B cell (primary cell): Measurements from ENCODE around the gene MAPK14. TPM values are rescaled to one million over a fixed set of nuclear protein-coding genes. Genes with fewer than 3 reads are reported as not detected.

ENCODE experiments used
- ATAC-seq: fragments of 200-7000 bp; cut with Tn5 transposase; one replicate; pipeline ENCODE4 v1.10.0; 2021; ENCODE audit warnings: low read depth, mild to moderate bottlenecking, moderate number of reproducible peaks, moderate library complexity
- CTCF ChIA-PET: fragments of 350-600 bp; sonication (Branson Sonifier 250); formaldehyde crosslinking; loops from one replicate; lab custom pipeline; 2021; ENCODE audit warnings: antibody characterized with exemption, inconsistent platforms; lab: Charles Lee
- POLR2A ChIA-PET: fragments of 350-600 bp; sonication (Branson Sonifier 250); formaldehyde crosslinking; loops from one replicate; lab custom pipeline; 2021; ENCODE audit warnings: antibody characterized with exemption; lab: Charles Lee
- DNase-seq: peaks from one replicate; pipeline ENCODE4 v3.0.0; 2013
- H2AFZ ChIP-seq: 2 replicates; pipeline ENCODE4 v1.6.1; 2012; ENCODE audit warnings: mild to moderate bottlenecking, low read depth, low read length; ENCODE audit not compliant: insufficient read depth, poor library complexity, severe bottlenecking
- H3K27ac ChIP-seq, 2 donors: 1 replicate in 1 of 2; 2 replicates in 1 of 2; pipeline ENCODE4 v1.5.1; 2012 to 2013; ENCODE audit warnings: low read length in 2 of 2, mild to moderate bottlenecking in 2 of 2, moderate library complexity in 1 of 2
- H3K27me3 ChIP-seq, 4 experiments: fragments of 200-600 bp in 1 of 4; sonication (generic) in 1 of 4; replicated peaks in 1 of 4; 1 replicate in 2 of 4; 2 replicates in 2 of 4; pipeline versions ENCODE4 v1.6.1 to v1.7.0; 2013 to 2016; ENCODE audit warnings: low read length in 3 of 4, mild to moderate bottlenecking in 2 of 4, mixed read lengths in 1 of 4, moderate library complexity in 1 of 4; ENCODE audit not compliant: insufficient read depth in 4 of 4, control insufficient read depth in 3 of 4; ENCODE audit errors: control extremely low read depth in 1 of 4
- H3K36me3 ChIP-seq, 2 experiments: replicated peaks in 1 of 2; 1 replicate in 1 of 2; 2 replicates in 1 of 2; pipeline versions ENCODE4 v1.6.1 to v1.7.1; 2013; ENCODE audit warnings: low read length in 1 of 2; ENCODE audit not compliant: insufficient read depth in 2 of 2, control insufficient read depth in 1 of 2; ENCODE audit errors: control extremely low read depth in 1 of 2, extremely low read depth in 1 of 2
- H3K4me1 ChIP-seq, 2 donors: fragments of 200-600 bp in 1 of 2; sonication (generic) in 1 of 2; 1 replicate in 1 of 2; 2 replicates in 1 of 2; pipeline versions ENCODE4 v1.5.1 to v1.6.1; 2013 to 2017; ENCODE audit warnings: low read length in 2 of 2; ENCODE audit not compliant: control insufficient read depth in 2 of 2, insufficient read depth in 2 of 2
- H3K4me2 ChIP-seq: replicated peaks from 2 replicates; pipeline ENCODE3; 2012; ENCODE audit warnings: mild to moderate bottlenecking, low read depth, low read length; ENCODE audit not compliant: poor library complexity, severe bottlenecking
- H3K4me3 ChIP-seq, 5 experiments: fragments of 200-600 bp in 1 of 5; sonication (generic) in 1 of 5; 1 replicate in 3 of 5; 2 replicates in 2 of 5; pipeline versions ENCODE4 v1.5.1 to v1.7.0; 2011 to 2016; ENCODE audit warnings: low read length in 4 of 5, mild to moderate bottlenecking in 4 of 5, low read depth in 2 of 5, control low read depth in 1 of 5, moderate library complexity in 1 of 5; ENCODE audit not compliant: insufficient read depth in 1 of 5; ENCODE audit errors: control extremely low read depth in 1 of 5, extremely low read depth in 1 of 5
- H3K79me2 ChIP-seq: fragments of 200-600 bp; sonication (generic); one replicate; pipeline ENCODE4 v1.6.0; 2016; ENCODE audit warnings: low read length; ENCODE audit not compliant: control insufficient read depth, insufficient read depth
- H3K9ac ChIP-seq: fragments of 200-600 bp; sonication (generic); 2 replicates; pipeline ENCODE4 v1.6.1; 2017; ENCODE audit warnings: mild to moderate bottlenecking, low read length, moderate library complexity
- H3K9me3 ChIP-seq, 3 donors: one replicate each; pipeline versions ENCODE4 v1.6.1 to v1.7.1; 2013; ENCODE audit warnings: low read length in 2 of 3; ENCODE audit not compliant: control insufficient read depth in 2 of 3, insufficient read depth in 1 of 3; ENCODE audit errors: control extremely low read depth in 1 of 3
- H4K20me1 ChIP-seq: 2 replicates; pipeline ENCODE4 v1.6.0; 2012; ENCODE audit warnings: mild to moderate bottlenecking, low read length; ENCODE audit not compliant: insufficient read depth, control insufficient read depth, poor library complexity, severe bottlenecking
- H3K27ac Mint-ChIP-seq: one replicate; pipeline ENCODE4 v1.8.0; 2021; ENCODE audit warnings: mixed read lengths
- H3K27me3 Mint-ChIP-seq: one replicate; pipeline ENCODE4 v1.8.0; 2021; ENCODE audit warnings: mixed read lengths
- H3K4me1 Mint-ChIP-seq: one replicate; pipeline ENCODE4 v1.8.0; 2021; ENCODE audit warnings: mixed read lengths
- H3K4me3 Mint-ChIP-seq: one replicate; pipeline ENCODE4 v1.8.0; 2021; ENCODE audit warnings: mixed read lengths
- H3K9me3 Mint-ChIP-seq: one replicate; pipeline ENCODE4 v1.8.0; 2022; ENCODE audit warnings: mixed read lengths; ENCODE audit not compliant: insufficient read depth
- EZH2 ChIP-seq: IDR thresholded peaks from 2 replicates; pipeline ENCODE4 v1.6.1; 2012; ENCODE audit warnings: borderline replicate concordance, low read depth, mild to moderate bottlenecking, moderate library complexity, low read length; ENCODE audit not compliant: insufficient read depth, poor library complexity, severe bottlenecking
- WGBS: methylation state at CpG from one replicate; pipeline ENCODE4 v1.1.5; 2013; ENCODE audit warnings: missing lambda C conversion rate; ENCODE audit not compliant: insufficient coverage; 5-methylcytosine and 5-hydroxymethylcytosine counted together
- intact Hi-C: fragments of 100-400 bp; cut with micrococcal nuclease; formaldehyde crosslinking; loops from one replicate; pipeline ENCODE4 v1.10.0; 2022
- polyA plus RNA-seq: library from polyadenylated mRNA; depleted of rRNA; stranded (reverse); fragments of >200 nt; gene quantifications from 2 replicates; pipeline ENCODE4 v1.2.3, GENCODE V29; 2012
- total RNA-seq, 2 donors: library from RNA; stranded (reverse); fragments of 120-200 nt in 1 of 2; gene quantifications; 1 replicate in 1 of 2; 2 replicates in 1 of 2; pipeline versions ENCODE4 v1.2.3 to v1.2.4, GENCODE V29; 2013 to 2022
- TF ChIP-seq, protein P1 (sequence below): fragments of 200-600 bp; IDR thresholded peaks from one replicate; pipeline ENCODE4 v1.8.0; 2022; ENCODE audit warnings: antibody characterized with exemption, mild to moderate bottlenecking

The MAPK14 gene
- total and polyA plus RNA-seq, 2 donors (not counting 1 experiment from before 2014, with no cell fraction given), result 19.5 to 50.4 TPM

GRCh38 chr6:36139991-36140710 lies 112.5 kb downstream of the MAPK14 start:
- no peak overlapping the region for H3K27ac ChIP-seq
- no peak for ATAC-seq
- POLR2A ChIA-PET, result no interaction called here

DNA sequence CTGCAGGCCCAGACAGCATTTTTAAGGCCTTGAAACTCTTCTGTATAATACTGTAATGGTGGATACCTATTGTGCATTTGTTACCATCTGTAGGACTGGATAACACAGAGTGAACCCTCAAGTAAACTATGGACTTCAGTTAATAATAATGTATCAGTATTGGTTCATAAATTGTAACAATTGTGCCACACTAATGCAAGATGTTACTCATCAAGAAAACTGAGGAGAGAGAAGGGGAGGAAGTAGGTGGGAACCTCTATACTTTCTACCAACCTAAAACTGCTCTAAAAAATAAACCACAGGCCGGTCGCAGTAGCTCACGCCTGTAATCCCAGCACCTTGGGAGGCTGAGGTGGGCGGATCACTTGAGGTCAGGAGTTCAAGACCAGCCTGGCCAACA lies 113.5 kb downstream of the MAPK14 start:
- Histone ChIP-seq H3K79me2 (no peaks in the 10 kb centered on the region), H2AFZ (no peak overlapping the region), H3K4me2 (no peak overlapping the region), H3K9ac (no peak overlapping the region), H3K36me3 (peaks cover 0 to 39% of the 10 kb centered on the region in 2 experiments), H3K9me3 (no peaks in the 10 kb centered on the region), H3K4me3 (no peak overlapping the region), H3K4me1 (peaks cover 8 to 10% of the 10 kb centered on the region in 2 donors), H3K27me3 (no peaks in the 10 kb centered on the region), H4K20me1 (no peaks in the 10 kb centered on the region), H3K27ac (no peak overlapping the region)
- Mint-ChIP-seq H3K4me3 (no peak overlapping the region), H3K4me1 (peaks cover 12% of the 10 kb centered on the region), H3K27me3 (no peaks in the 10 kb centered on the region), H3K9me3 (no peaks in the 10 kb centered on the region), H3K27ac (no peak overlapping the region)
- DNase-seq (no peak), ATAC-seq (no peak)
- ChIA-PET POLR2A (no interaction called here), CTCF (interaction anchor here (0.8 to 1.5 kb wide), 3 partner anchors 10 to 63 kb away, joined by 3 to 5 read pairs (median 3); no protein-coding TSS in a partner anchor)
- 100% methylated on average over 1 of the region's 4 CpGs for WGBS
- TF ChIP-seq, protein P1, sequence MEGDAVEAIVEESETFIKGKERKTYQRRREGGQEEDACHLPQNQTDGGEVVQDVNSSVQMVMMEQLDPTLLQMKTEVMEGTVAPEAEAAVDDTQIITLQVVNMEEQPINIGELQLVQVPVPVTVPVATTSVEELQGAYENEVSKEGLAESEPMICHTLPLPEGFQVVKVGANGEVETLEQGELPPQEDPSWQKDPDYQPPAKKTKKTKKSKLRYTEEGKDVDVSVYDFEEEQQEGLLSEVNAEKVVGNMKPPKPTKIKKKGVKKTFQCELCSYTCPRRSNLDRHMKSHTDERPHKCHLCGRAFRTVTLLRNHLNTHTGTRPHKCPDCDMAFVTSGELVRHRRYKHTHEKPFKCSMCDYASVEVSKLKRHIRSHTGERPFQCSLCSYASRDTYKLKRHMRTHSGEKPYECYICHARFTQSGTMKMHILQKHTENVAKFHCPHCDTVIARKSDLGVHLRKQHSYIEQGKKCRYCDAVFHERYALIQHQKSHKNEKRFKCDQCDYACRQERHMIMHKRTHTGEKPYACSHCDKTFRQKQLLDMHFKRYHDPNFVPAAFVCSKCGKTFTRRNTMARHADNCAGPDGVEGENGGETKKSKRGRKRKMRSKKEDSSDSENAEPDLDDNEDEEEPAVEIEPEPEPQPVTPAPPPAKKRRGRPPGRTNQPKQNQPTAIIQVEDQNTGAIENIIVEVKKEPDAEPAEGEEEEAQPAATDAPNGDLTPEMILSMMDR, result no peak
- TF ChIP-seq EZH2, result no peak
- intact Hi-C loops, result no loop called here

More at GRCh38 chr6:36139991-36140710, 112.5 kb downstream of the MAPK14 start:
- intact Hi-C loops, result no loop called here
- Histone ChIP-seq H3K79me2 (no peaks in the 10 kb centered on the region), H3K4me1 (peaks cover 14 to 16% of the 10 kb centered on the region in 2 donors), H3K4me3 (no peak overlapping the region), H2AFZ (no peak overlapping the region), H3K9me3 (no peaks in the 10 kb centered on the region), H3K9ac (no peak overlapping the region), H3K27me3 (no peaks in the 10 kb centered on the region), H3K4me2 (no peak overlapping the region), H3K36me3 (peaks cover 0 to 46% of the 10 kb centered on the region in 2 experiments), H4K20me1 (no peaks in the 10 kb centered on the region)
- no peaks in the 10 kb centered on the region for H3K27me3 Mint-ChIP-seq
- no peak for DNase-seq
- peaks cover 20% of the 10 kb centered on the region for H3K4me1 Mint-ChIP-seq
- no peak overlapping the region for H3K27ac Mint-ChIP-seq
- TF ChIP-seq EZH2, result no peak
- TF ChIP-seq, protein P1, result no peak
- CTCF ChIA-PET, result interaction anchor here (1.1 to 1.8 kb wide), 2 partner anchors 14 to 45 kb away, joined by 4 to 6 read pairs; no protein-coding TSS in a partner anchor
- H3K4me3 Mint-ChIP-seq, result no peak overlapping the region
- WGBS, result 73% methylated on average over 6 of the region's 8 CpGs
- H3K9me3 Mint-ChIP-seq, result no peaks in the 10 kb centered on the region
